HCT116 (cell line): ENCODE measurements around the gene CASP8AP2. TPM values are rescaled to one million over a fixed set of nuclear protein-coding genes. Genes with fewer than 3 reads are reported as not detected.
"Not testable (repeated sequence)": the region's sequence is repeated elsewhere in the genome, so short reads cannot be mapped to it uniquely, and the experiment has no call there.

Source experiments
- ATAC-seq: fragments of 200-7000 bp; cut with Tn5 transposase; 2 replicates; pipeline ENCODE4 v1.9.1; 2020; ENCODE audit warnings: mild to moderate bottlenecking, moderate library complexity
- BruUV-seq: library from RNA; stranded (reverse); fragments of 400-500 nt; replicated peaks from 2 replicates; lab custom pipeline; 2021; lab: Mats Ljungman, UMichigan
- CTCF ChIA-PET: fragments of 300-600 bp; sonication (Branson Sonifier 250); formaldehyde crosslinking; loops from one replicate; lab custom pipeline; 2021; ENCODE audit warnings: antibody characterized with exemption; lab: Charles Lee
- POLR2A ChIA-PET: fragments of 300-600, 350-600 bp; sonication (Branson Sonifier 250); formaldehyde crosslinking; loops from one replicate; lab custom pipeline; 2021; ENCODE audit warnings: antibody characterized with exemption; lab: Charles Lee
- RAD21 ChIA-PET, 2 experiments: fragments of 300-600 bp; sonication (Branson Sonifier 250); formaldehyde crosslinking; loops; one replicate each; lab custom pipeline; 2023; ENCODE audit warnings: low total read pairs in 2 of 2; ENCODE audit not compliant: uncharacterized antibody in 2 of 2, unreplicated experiment in 2 of 2, low non-redundant PET in 1 of 2; lab: Charles Lee
- DNase-seq: peaks from one replicate; pipeline ENCODE4 v3.0.0-alpha.2; 2010; ENCODE audit warnings: low read depth, low spot score
- H2AFZ ChIP-seq: fragments of 200-600 bp; shearing (Covaris generic), sonication (generic); 2 replicates; pipeline ENCODE4 v1.6.1; 2017; ENCODE audit warnings: low read depth, mixed run types, mixed read lengths, antibody characterized with exemption, low read length; ENCODE audit not compliant: poor library complexity, severe bottlenecking
- H3K27ac ChIP-seq: 2 replicates; pipeline ENCODE4 v1.5.1; 2012; ENCODE audit warnings: low read depth, low read length
- H3K27me3 ChIP-seq: fragments of 200-600 bp; sonication (generic); 2 replicates; pipeline ENCODE4 v1.6.1; 2016; ENCODE audit warnings: mixed run types, low read length, mixed read lengths; ENCODE audit not compliant: insufficient read depth
- H3K36me3 ChIP-seq, 2 experiments: fragments of 200-500 bp in 1 of 2; fragments of 200-600 bp in 1 of 2; sonication (Bioruptor generic) in 1 of 2; sonication (generic) in 1 of 2; 2 replicates each; pipeline versions ENCODE4 v1.5.1 to v1.6.1; 2014 to 2016; ENCODE audit warnings: low read length in 2 of 2, inconsistent platforms in 1 of 2, mixed read lengths in 1 of 2, mixed run types in 1 of 2; ENCODE audit not compliant: insufficient read depth in 2 of 2, control insufficient read depth in 1 of 2
- H3K4me1 ChIP-seq, 2 experiments: fragments of 200-600 bp in 1 of 2; sonication (generic) in 1 of 2; 2 replicates each; pipeline versions ENCODE4 v1.5.1 to v1.6.1; 2012 to 2017; ENCODE audit warnings: low read length in 2 of 2, inconsistent platforms in 1 of 2, mild to moderate bottlenecking in 1 of 2, mixed read lengths in 1 of 2, mixed run types in 1 of 2, moderate library complexity in 1 of 2; ENCODE audit not compliant: insufficient read depth in 2 of 2, control insufficient read depth in 1 of 2
- H3K4me2 ChIP-seq: fragments of 200-600 bp; sonication (generic); 2 replicates; pipeline ENCODE4 v1.6.1; 2017; ENCODE audit warnings: mixed run types, low read length, mixed read lengths
- H3K4me3 ChIP-seq, 2 experiments: fragments of 200-600 bp in 1 of 2; sonication (generic) in 1 of 2; replicated peaks in 1 of 2; 2 replicates each; pipeline ENCODE4 v1.5.1; 2011 to 2016; ENCODE audit warnings: low read length in 2 of 2, control low read depth in 1 of 2, low read depth in 1 of 2, mild to moderate bottlenecking in 1 of 2, mixed read lengths in 1 of 2, mixed run types in 1 of 2
- H3K79me2 ChIP-seq: fragments of 200-600 bp; sonication (generic); 2 replicates; pipeline ENCODE4 v1.6.1; 2017; ENCODE audit warnings: mild to moderate bottlenecking, mixed run types, low read length, moderate library complexity, mixed read lengths; ENCODE audit not compliant: insufficient read depth
- H3K9ac ChIP-seq: fragments of 200-600 bp; sonication (generic); 2 replicates; pipeline ENCODE4 v1.6.1; 2016; ENCODE audit warnings: low read length, mixed read lengths
- H3K9me2 ChIP-seq: fragments of 200-600 bp; sonication (generic), shearing (Covaris generic); 2 replicates; pipeline ENCODE4 v1.6.1; 2017; ENCODE audit warnings: mixed run types, mild to moderate bottlenecking, moderate library complexity; ENCODE audit not compliant: insufficient read depth
- H3K9me3 ChIP-seq, 2 experiments: fragments of 200-500 bp in 1 of 2; fragments of 200-600 bp in 1 of 2; sonication (Bioruptor generic) in 1 of 2; sonication (generic) in 1 of 2; 2 replicates each; pipeline ENCODE4 v1.6.1; 2014 to 2017; ENCODE audit warnings: low read length in 2 of 2, mixed read lengths in 2 of 2, inconsistent platforms in 1 of 2, low read depth in 1 of 2, mild to moderate bottlenecking in 1 of 2, mixed run types in 1 of 2, moderate library complexity in 1 of 2; ENCODE audit not compliant: control insufficient read depth in 1 of 2, insufficient read depth in 1 of 2
- H4K20me1 ChIP-seq: fragments of 200-600 bp; sonication (generic), shearing (Covaris generic); 2 replicates; pipeline ENCODE4 v1.6.1; 2017; ENCODE audit warnings: mixed run types, mild to moderate bottlenecking, moderate library complexity; ENCODE audit not compliant: insufficient read depth
- CTCF ChIP-seq, 3 experiments: fragments of 200-600 bp in 1 of 3; sonication (generic) in 1 of 3; IDR thresholded peaks in 2 of 3; conservative IDR thresholded peaks in 1 of 3; 2 replicates each; pipeline ENCODE4 v1.5.1; 2012 to 2017; ENCODE audit warnings: low read depth in 2 of 3, low read length in 2 of 3, antibody characterized with exemption in 1 of 3, borderline replicate concordance in 1 of 3, control low read depth in 1 of 3, mild to moderate bottlenecking in 1 of 3, mixed read lengths in 1 of 3, mixed run types in 1 of 3, moderate library complexity in 1 of 3; ENCODE audit not compliant: insufficient read depth in 1 of 3
- EGR1 ChIP-seq: IDR thresholded peaks from 2 replicates; pipeline ENCODE4 v1.6.1; 2012; ENCODE audit warnings: low read depth
- EZH2phosphoT487 ChIP-seq: fragments of 200-600 bp; IDR thresholded peaks from 2 replicates; pipeline ENCODE4 v1.6.1; 2018; ENCODE audit warnings: antibody characterized with exemption, borderline replicate concordance
- FOSL1 ChIP-seq: IDR thresholded peaks from 2 replicates; pipeline ENCODE4 v1.6.1; 2012; ENCODE audit warnings: low read depth
- POLR2A ChIP-seq: IDR thresholded peaks from 2 replicates; pipeline ENCODE4 v1.7.0; 2011; ENCODE audit warnings: borderline replicate concordance; ENCODE audit not compliant: insufficient read depth, insufficient read length; ENCODE audit errors: extremely low read depth
- REST ChIP-seq: IDR thresholded peaks from 2 replicates; pipeline ENCODE4 v1.6.1; 2012; ENCODE audit warnings: low read depth
- intact Hi-C: fragments of 100-400 bp; cut with micrococcal nuclease; formaldehyde crosslinking; loops from 2 replicates; pipeline ENCODE4 v1.10.0; 2022
- total RNA-seq: library from RNA; stranded (reverse); gene quantifications from one replicate; pipeline ENCODE4 v1.2.1, GENCODE V29; 2021; ENCODE audit not compliant: unreplicated experiment

Gene CASP8AP2
- total RNA-seq, 1 experiment from 2014 or later: 18.6 TPM

- H3K27me3 ChIP-seq: no peaks in the 10 kb centered on the region
- no peaks in the 10 kb centered on the region for H3K9me3 ChIP-seq
- H3K36me3 ChIP-seq: peaks cover 21 to 47% of the 10 kb centered on the region in 2 experiments
- no peaks in the 10 kb centered on the region for H3K4me1 ChIP-seq
- H3K4me2 ChIP-seq: no peak overlapping the region
- ChIA-PET CTCF (no interaction called here), RAD21 (no interaction called here), POLR2A (no interaction called here)
- intact Hi-C loops: no loop called here
- H2AFZ ChIP-seq: no peak overlapping the region
- H3K4me3 ChIP-seq: no peak overlapping the region
- no peaks in the 10 kb centered on the region for H3K9me2 ChIP-seq
- BruUV-seq: no TSS peak
- peaks cover 5% of the 10 kb centered on the region; the same call in 1 of the 2 replicates for H4K20me1 ChIP-seq
- TF ChIP-seq CTCF (IDR thresholded peaks at IDR 0.05 in 2 of 3, conservative IDR thresholded peaks at IDR 0.05 in 1 of 3; ENCODE audit: borderline replicate concordance in 1 of 3, insufficient read depth in 1 of 3, low read depth in 2 of 3, low read length in 2 of 3) (no peak), FOSL1 (no peak), POLR2A (no peak), REST (no peak), EGR1 (no peak), EZH2phosphoT487 (no peak)
- ATAC-seq: no peak
- no peak for DNase-seq
- peaks cover 18% of the 10 kb centered on the region for H3K79me2 ChIP-seq
- H3K27ac ChIP-seq: no peak overlapping the region
- H3K9ac ChIP-seq: no peak overlapping the region
Observed at GRCh38 chr6:89782222-89782621, 47.5 kb upstream of the CASP8AP2 start.

- intact Hi-C loops, DNase-seq, BruUV-seq, H4K20me1 ChIP-seq, H3K9ac ChIP-seq, H3K27me3 ChIP-seq, POLR2A ChIA-PET, H3K4me1 ChIP-seq, H3K4me3 ChIP-seq, H3K9me3 ChIP-seq, ATAC-seq, H2AFZ ChIP-seq, CTCF ChIA-PET, H3K4me2 ChIP-seq, H3K9me2 ChIP-seq, H3K79me2 ChIP-seq, H3K27ac ChIP-seq, RAD21 ChIA-PET: not testable (repeated sequence)
- peaks cover 25 to 57% of the 10 kb centered on the region in 2 experiments for H3K36me3 ChIP-seq
Observed at GRCh38 chr6:89783293-89783692, 46.4 kb upstream of the CASP8AP2 start.
